Chondrocyte (in vitro differentiated cells): ENCODE measurements around the gene COX14. TPM values are rescaled to one million over a fixed set of nuclear protein-coding genes. Genes with fewer than 3 reads are reported as not detected.
A peak's percentile ranks its signal among the peaks of the same experiment; 100 is the strongest.

Source experiments
- DNase-seq: peaks from one replicate; pipeline ENCODE4 v3.0.0; 2021; ENCODE audit warnings: mixed read lengths, low spot score
- H3K27ac Mint-ChIP-seq: one replicate; pipeline ENCODE4 v1.8.0; 2021; ENCODE audit warnings: mild to moderate bottlenecking, moderate library complexity, mixed read lengths; ENCODE audit not compliant: unreplicated experiment
- H3K27me3 Mint-ChIP-seq: 2 replicates; pipeline ENCODE4 v1.8.0; 2021; ENCODE audit warnings: low read depth, mixed read lengths
- H3K36me3 Mint-ChIP-seq: 2 replicates; pipeline ENCODE4 v1.8.0; 2021; ENCODE audit warnings: low read depth, mixed read lengths
- H3K4me1 Mint-ChIP-seq: 2 replicates; pipeline ENCODE4 v1.8.0; 2021; ENCODE audit warnings: low read depth, mild to moderate bottlenecking, mixed read lengths
- H3K4me3 Mint-ChIP-seq: one replicate; pipeline ENCODE4 v1.8.0; 2021; ENCODE audit warnings: mild to moderate bottlenecking, moderate library complexity, mixed read lengths; ENCODE audit not compliant: unreplicated experiment
- H3K9me3 Mint-ChIP-seq: 2 replicates; pipeline ENCODE4 v1.8.0; 2021; ENCODE audit warnings: low read depth, mixed read lengths
- CTCF ChIP-seq: fragments of 200-600 bp; sonication (generic); IDR thresholded peaks from 2 replicates; pipeline ENCODE4 v1.5.0; 2021; ENCODE audit warnings: antibody characterized with exemption, mild to moderate bottlenecking, moderate library complexity
- total RNA-seq: library from RNA; stranded (reverse); gene quantifications from 3 replicates; pipeline ENCODE4 v1.2.1, GENCODE V29; 2021

The COX14 gene
- total RNA-seq, 1 donor from 2014 or later, result 44.7 TPM

- no peaks in the 10 kb centered on the region for H3K27me3 Mint-ChIP-seq
Measured at GRCh38 chr12:50069539-50069938, 42.5 kb upstream of the COX14 start.

GRCh38 chr12:50070314-50071060 is 41.5 kb upstream of the COX14 start:
- TF ChIP-seq CTCF, result peak; percentile 91
- H3K4me3 Mint-ChIP-seq, result no peak overlapping the region
- no peaks in the 10 kb centered on the region for H3K36me3 Mint-ChIP-seq
- no peak for DNase-seq
- no peaks in the 10 kb centered on the region for H3K27me3 Mint-ChIP-seq
- H3K4me1 Mint-ChIP-seq, result peaks cover 10% of the 10 kb centered on the region
- H3K27ac Mint-ChIP-seq, result peak overlapping the region; percentile 69
- no peaks in the 10 kb centered on the region for H3K9me3 Mint-ChIP-seq

More at GRCh38 chr12:50069539-50069938, 42.5 kb upstream of the COX14 start:
- DNase-seq, result no peak
- no peaks in the 10 kb centered on the region for H3K9me3 Mint-ChIP-seq
- no peak overlapping the region for H3K4me3 Mint-ChIP-seq
- no peaks in the 10 kb centered on the region for H3K36me3 Mint-ChIP-seq
- peaks cover 10% of the 10 kb centered on the region for H3K4me1 Mint-ChIP-seq
- no peak for TF ChIP-seq CTCF
- no peak overlapping the region for H3K27ac Mint-ChIP-seq

GRCh38 chr12:50072198-50072907 is 39.7 kb upstream of the COX14 start:
- DNase-seq, result no peak
- Mint-ChIP-seq H3K36me3 (no peaks in the 10 kb centered on the region), H3K4me1 (peaks cover 10% of the 10 kb centered on the region), H3K4me3 (no peak overlapping the region), H3K27ac (no peak overlapping the region), H3K27me3 (no peaks in the 10 kb centered on the region), H3K9me3 (no peaks in the 10 kb centered on the region)
- no peak for TF ChIP-seq CTCF

GRCh38 chr12:50073206-50073605 is 38.8 kb upstream of the COX14 start:
- no peak for TF ChIP-seq CTCF
- no peaks in the 10 kb centered on the region for H3K9me3 Mint-ChIP-seq
- no peaks in the 10 kb centered on the region for H3K36me3 Mint-ChIP-seq
- no peaks in the 10 kb centered on the region for H3K27me3 Mint-ChIP-seq
- peaks cover 10% of the 10 kb centered on the region for H3K4me1 Mint-ChIP-seq
- no peak overlapping the region for H3K4me3 Mint-ChIP-seq
- DNase-seq, result no peak
- H3K27ac Mint-ChIP-seq, result no peak overlapping the region

- no peak for DNase-seq
- TF ChIP-seq CTCF, result no peak
Measured at GRCh38 chr12:50073712-50074111, 38.3 kb upstream of the COX14 start.

More at GRCh38 chr12:50073712-50074111, 38.3 kb upstream of the COX14 start:
- no peaks in the 10 kb centered on the region for H3K36me3 Mint-ChIP-seq
- peaks cover 10% of the 10 kb centered on the region for H3K4me1 Mint-ChIP-seq
- H3K4me3 Mint-ChIP-seq, result no peak overlapping the region
- H3K27ac Mint-ChIP-seq, result no peak overlapping the region
- H3K9me3 Mint-ChIP-seq, result no peaks in the 10 kb centered on the region
- no peaks in the 10 kb centered on the region for H3K27me3 Mint-ChIP-seq
